ENCODE results near the gene FOXS1.

DNA sequence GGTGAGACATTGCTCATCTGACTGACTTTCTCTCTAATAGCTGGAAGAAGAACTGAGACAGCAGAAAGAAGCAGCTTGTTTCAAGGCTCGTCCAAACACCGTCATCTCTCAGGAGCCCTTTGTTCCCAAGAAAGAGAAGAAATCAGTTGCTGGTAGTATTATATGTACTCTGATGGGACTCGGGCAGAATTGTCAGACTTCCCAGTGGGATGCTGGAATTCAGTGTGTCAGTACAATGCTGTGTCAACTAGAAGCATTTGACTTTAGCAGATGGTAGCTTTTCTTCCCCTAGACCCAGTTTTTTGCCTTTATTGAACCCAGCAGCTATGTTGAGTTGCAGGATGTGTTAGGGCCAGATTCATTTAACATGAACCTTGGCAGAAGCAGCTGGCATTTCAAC, 48.0 kb downstream of the FOXS1 start:
- no peak for TF ChIP-seq EZH2phosphoT487 (IDR thresholded peaks at IDR 0.05; ENCODE audit: borderline replicate concordance)
- TF ChIP-seq, protein P1, sequence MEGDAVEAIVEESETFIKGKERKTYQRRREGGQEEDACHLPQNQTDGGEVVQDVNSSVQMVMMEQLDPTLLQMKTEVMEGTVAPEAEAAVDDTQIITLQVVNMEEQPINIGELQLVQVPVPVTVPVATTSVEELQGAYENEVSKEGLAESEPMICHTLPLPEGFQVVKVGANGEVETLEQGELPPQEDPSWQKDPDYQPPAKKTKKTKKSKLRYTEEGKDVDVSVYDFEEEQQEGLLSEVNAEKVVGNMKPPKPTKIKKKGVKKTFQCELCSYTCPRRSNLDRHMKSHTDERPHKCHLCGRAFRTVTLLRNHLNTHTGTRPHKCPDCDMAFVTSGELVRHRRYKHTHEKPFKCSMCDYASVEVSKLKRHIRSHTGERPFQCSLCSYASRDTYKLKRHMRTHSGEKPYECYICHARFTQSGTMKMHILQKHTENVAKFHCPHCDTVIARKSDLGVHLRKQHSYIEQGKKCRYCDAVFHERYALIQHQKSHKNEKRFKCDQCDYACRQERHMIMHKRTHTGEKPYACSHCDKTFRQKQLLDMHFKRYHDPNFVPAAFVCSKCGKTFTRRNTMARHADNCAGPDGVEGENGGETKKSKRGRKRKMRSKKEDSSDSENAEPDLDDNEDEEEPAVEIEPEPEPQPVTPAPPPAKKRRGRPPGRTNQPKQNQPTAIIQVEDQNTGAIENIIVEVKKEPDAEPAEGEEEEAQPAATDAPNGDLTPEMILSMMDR (conservative IDR thresholded peaks at IDR 0.05; ENCODE audit: low read length): no peak
